PC-3 (cell line): ENCODE results near the gene RMND1. TPM values are rescaled to one million over a fixed set of nuclear protein-coding genes. Genes with fewer than 3 reads are reported as not detected.

ENCODE experiments used
- ATAC-seq: fragments of 200-7000 bp; cut with Tn5 transposase; 2 replicates; pipeline ENCODE4 v1.9.1; 2020; ENCODE audit warnings: mild to moderate bottlenecking, moderate library complexity
- BruUV-seq: library from RNA; stranded (reverse); fragments of 400-500 nt; replicated peaks from 2 replicates; lab custom pipeline; 2021; lab: Mats Ljungman, UMichigan
- CTCF ChIA-PET: fragments of 300-600 bp; sonication (Branson Sonifier 250); formaldehyde crosslinking; loops from one replicate; lab custom pipeline; 2022; ENCODE audit warnings: antibody characterized with exemption; lab: Charles Lee
- POLR2A ChIA-PET: fragments of 300-600 bp; sonication (Branson Sonifier 250); formaldehyde crosslinking; loops from one replicate; lab custom pipeline; 2022; ENCODE audit warnings: antibody characterized with exemption; ENCODE audit not compliant: unreplicated experiment; lab: Charles Lee
- DNase-seq: peaks from one replicate; pipeline ENCODE4 v3.0.0-alpha.2; 2015
- H2AFZ ChIP-seq: fragments of 300-600 bp; sonication (generic); 2 replicates; pipeline ENCODE4 v1.6.0; 2016; ENCODE audit warnings: antibody characterized with exemption, low read length
- H3F3A ChIP-seq: fragments of 300-600 bp; sonication (generic); one replicate; pipeline ENCODE4 v1.6.0; 2017; ENCODE audit warnings: antibody characterized with exemption, low read length, control low read depth, mild to moderate bottlenecking; ENCODE audit not compliant: unreplicated experiment
- H3K27ac ChIP-seq: fragments of 300-600 bp; sonication (generic); 2 replicates; pipeline ENCODE4 v1.5.1; 2016; ENCODE audit warnings: mild to moderate bottlenecking, low read length
- H3K27me3 ChIP-seq: fragments of 300-600 bp; sonication (generic); 2 replicates; pipeline ENCODE4 v1.6.1; 2016; ENCODE audit warnings: low read length, mixed read lengths
- H3K36me3 ChIP-seq: fragments of 300-600 bp; sonication (generic); 2 replicates; pipeline ENCODE4 v1.6.1; 2016; ENCODE audit warnings: low read depth, mixed run types, low read length, mixed read lengths
- H3K4me1 ChIP-seq: fragments of 300-600 bp; sonication (generic); 2 replicates; pipeline ENCODE4 v1.5.1; 2016; ENCODE audit warnings: low read length; ENCODE audit not compliant: insufficient read depth
- H3K4me2 ChIP-seq: fragments of 300-600 bp; sonication (generic); 2 replicates; pipeline ENCODE4 v1.6.0; 2016; ENCODE audit warnings: low read length
- H3K4me3 ChIP-seq: fragments of 300-600 bp; sonication (generic); 2 replicates; pipeline ENCODE4 v1.5.1; 2016; ENCODE audit warnings: mild to moderate bottlenecking, low read length, mixed read lengths
- H3K79me2 ChIP-seq: fragments of 300-600 bp; sonication (generic); 2 replicates; pipeline ENCODE4 v1.6.1; 2017; ENCODE audit warnings: low read length, mixed read lengths
- H3K9ac ChIP-seq: fragments of 300-600 bp; sonication (generic); 2 replicates; pipeline ENCODE4 v1.6.0; 2016; ENCODE audit warnings: mild to moderate bottlenecking, low read length
- H3K9me2 ChIP-seq: fragments of 300-600 bp; sonication (generic); replicated peaks from 2 replicates; pipeline ENCODE4 v1.6.1; 2016; ENCODE audit warnings: mixed run types, low read length, mixed read lengths
- H3K9me3 ChIP-seq: fragments of 300-600 bp; sonication (generic); 2 replicates; pipeline ENCODE4 v1.6.1; 2016; ENCODE audit warnings: low read length, mixed read lengths
- H4K20me1 ChIP-seq: fragments of 300-600 bp; sonication (generic); 2 replicates; pipeline ENCODE4 v1.6.1; 2016; ENCODE audit warnings: low read length, mixed read lengths
- CTCF ChIP-seq: fragments of 300-600 bp; sonication (generic); conservative IDR thresholded peaks from 2 replicates; pipeline ENCODE4 v1.5.1; 2017; ENCODE audit warnings: antibody characterized with exemption, low read depth, mild to moderate bottlenecking, low read length
- EZH2 ChIP-seq: fragments of 300-600 bp; sonication (generic); IDR thresholded peaks from one replicate; pipeline ENCODE4 v1.6.1; 2017; ENCODE audit warnings: antibody characterized with exemption, mild to moderate bottlenecking, low read length; ENCODE audit not compliant: unreplicated experiment
- EZH2phosphoT487 ChIP-seq: fragments of 300-600 bp; sonication (generic); IDR thresholded peaks from 2 replicates; pipeline ENCODE4 v1.6.1; 2018; ENCODE audit warnings: mild to moderate bottlenecking, antibody characterized with exemption, low read length, borderline replicate concordance
- intact Hi-C: fragments of 100-400 bp; cut with micrococcal nuclease; formaldehyde crosslinking; loops from 2 replicates; pipeline ENCODE4 v1.9.0; 2023
- total RNA-seq: library from RNA; depleted of rRNA; stranded (reverse); fragments of >200 nt; gene quantifications from 2 replicates; pipeline ENCODE4 v1.2.3, GENCODE V29; 2014

Gene RMND1
- total RNA-seq, 1 experiment from 2014 or later, result 20.8 TPM

GRCh38 chr6:151443454-151443853 is 8.5 kb downstream of the RMND1 start:
- TF ChIP-seq EZH2phosphoT487 (no peak), CTCF (no peak), EZH2 (no peak)
- ATAC-seq, result no peak
- BruUV-seq, result no TSS peak
- intact Hi-C loops, result loop anchor here (5.0 to 10.0 kb wide), 2 partner anchors 219 to 321 kb away; no protein-coding TSS in a partner anchor
- Histone ChIP-seq H3K4me3 (no peak overlapping the region), H3K9me2 (no peaks in the 10 kb centered on the region), H4K20me1 (no peaks in the 10 kb centered on the region), H3K36me3 (peaks cover 6% of the 10 kb centered on the region; the same call in 1 of the 2 replicates), H3K27ac (no peak overlapping the region), H3F3A (no peaks in the 10 kb centered on the region), H3K27me3 (no peaks in the 10 kb centered on the region), H3K79me2 (peaks cover 87% of the 10 kb centered on the region), H3K9me3 (no peaks in the 10 kb centered on the region), H2AFZ (no peak overlapping the region), H3K9ac (no peak overlapping the region), H3K4me2 (no peak overlapping the region), H3K4me1 (peaks cover 5% of the 10 kb centered on the region; the same call in 1 of the 2 replicates)
- CTCF ChIA-PET, result no interaction called here
- POLR2A ChIA-PET, result interaction anchor here (0.6 kb wide), 1 partner anchor 1529 kb away, joined by 3 read pairs; no protein-coding TSS in a partner anchor
- no peak for DNase-seq

GRCh38 chr6:151442371-151442770 is 9.6 kb downstream of the RMND1 start:
- no TSS peak for BruUV-seq
- no peaks in the 10 kb centered on the region for H3K9me2 ChIP-seq
- peaks cover 6% of the 10 kb centered on the region; the same call in 1 of the 2 replicates for H3K36me3 ChIP-seq
- ChIA-PET POLR2A (no interaction called here), CTCF (no interaction called here)
- 0 out of 2 replicates have a peak, but pooled peaks cover 4% of the 10 kb centered on the region for H4K20me1 ChIP-seq
- DNase-seq, result no peak
- ATAC-seq, result peak; percentile 42; the same call in 1 of the 2 replicates
- intact Hi-C loops, result loop anchor here (5.0 to 10.0 kb wide), 2 partner anchors 220 to 322 kb away; no protein-coding TSS in a partner anchor
- H3K9me3 ChIP-seq, result no peaks in the 10 kb centered on the region
- TF ChIP-seq CTCF, result no peak
- no peak for TF ChIP-seq EZH2phosphoT487
- TF ChIP-seq EZH2, result no peak
- no peaks in the 10 kb centered on the region for H3K27me3 ChIP-seq
- no peak overlapping the region for H3K27ac ChIP-seq
- H2AFZ ChIP-seq, result no peak overlapping the region
- no peak overlapping the region for H3K9ac ChIP-seq
- peaks cover 12% of the 10 kb centered on the region for H3K4me1 ChIP-seq
- peaks cover 90% of the 10 kb centered on the region for H3K79me2 ChIP-seq
- H3F3A ChIP-seq, result no peaks in the 10 kb centered on the region
- no peak overlapping the region for H3K4me3 ChIP-seq
- no peak overlapping the region for H3K4me2 ChIP-seq

- TF ChIP-seq EZH2 (no peak), CTCF (no peak), EZH2phosphoT487 (no peak)
- H3K79me2 ChIP-seq, result peaks cover 90% of the 10 kb centered on the region
- no TSS peak for BruUV-seq
- H3K9me3 ChIP-seq, result no peaks in the 10 kb centered on the region
- no peak overlapping the region for H3K9ac ChIP-seq
- no peak overlapping the region for H3K27ac ChIP-seq
- H3K27me3 ChIP-seq, result no peaks in the 10 kb centered on the region
- DNase-seq (no peak), ATAC-seq (no peak)
- intact Hi-C loops, result loop anchor here (5.0 to 10.0 kb wide), 2 partner anchors 221 to 323 kb away; no protein-coding TSS in a partner anchor
- peaks cover 6% of the 10 kb centered on the region; the same call in 1 of the 2 replicates for H3K36me3 ChIP-seq
- no peaks in the 10 kb centered on the region for H3F3A ChIP-seq
- peaks cover 11% of the 10 kb centered on the region for H4K20me1 ChIP-seq
- H3K4me2 ChIP-seq, result no peak overlapping the region
- POLR2A ChIA-PET, result no interaction called here
- CTCF ChIA-PET, result no interaction called here
- no peaks in the 10 kb centered on the region for H3K9me2 ChIP-seq
- no peak overlapping the region for H3K4me3 ChIP-seq
- H3K4me1 ChIP-seq, result peaks cover 18% of the 10 kb centered on the region
- H2AFZ ChIP-seq, result no peak overlapping the region
Measured at GRCh38 chr6:151441390-151442166, 10.3 kb downstream of the RMND1 start.
